Gastroesophageal sphincter (tissue), 3 donors: ENCODE measurements around the gene PFKM.

Source experiments
- CTCF ChIP-seq, 4 experiments: fragments of 200-600 bp in 2 of 4; fragments of 450-650 bp in 2 of 4; sonication (generic) in 1 of 4; IDR thresholded peaks; one replicate each; pipeline ENCODE4 v1.5.1; 2017 to 2019; ENCODE audit warnings: antibody characterized with exemption in 4 of 4, mild to moderate bottlenecking in 2 of 4, moderate library complexity in 2 of 4
- EP300 ChIP-seq: sonication (generic); formaldehyde crosslinking; IDR thresholded peaks from one replicate; pipeline ENCODE4 v1.6.1; 2017; ENCODE audit warnings: antibody characterized with exemption, mild to moderate bottlenecking
- POLR2A ChIP-seq, 2 donors: fragments of 450-650 bp; IDR thresholded peaks; one replicate each; pipeline ENCODE4 v1.6.1; 2017; ENCODE audit warnings: antibody characterized with exemption in 2 of 2, mild to moderate bottlenecking in 2 of 2, moderate library complexity in 1 of 2

GRCh38 chr12:48121522-48121921 lies 2.4 kb downstream of the PFKM start:
- no peak for TF ChIP-seq POLR2A (IDR thresholded peaks at IDR 0.05)
- no peak for TF ChIP-seq CTCF (IDR thresholded peaks at IDR 0.05)
- TF ChIP-seq EP300 = no peak
